Activated T-helper 1 cell treated with anti-CD3 and anti-CD28 coated beads, Interleukin-12 subunit alpha, Interleukin-12 subunit beta, Interleukin-2, Interleukin-4 antibody, amounts not matched to agents 30 ng/mL and 10 ng/mL and 1 ng/mL, durations not matched to agents 14 hours and 24 hours and 36 hours (primary cell): ENCODE data around the gene XIAP. TPM values are rescaled to one million over a fixed set of nuclear protein-coding genes. Genes with fewer than 3 reads are reported as not detected.
A peak's percentile ranks its signal among the peaks of the same experiment; 100 is the strongest.
"Not testable (repeated sequence)": the region's sequence is repeated elsewhere in the genome, so short reads cannot be mapped to it uniquely, and the experiment has no call there.

Experiments
- DNase-seq: peaks from one replicate; pipeline ENCODE4 v3.0.0; 2021; ENCODE audit warnings: low spot score
- H3K27ac Mint-ChIP-seq: one replicate; pipeline ENCODE4 v1.8.0; 2021; ENCODE audit warnings: mild to moderate bottlenecking, mixed read lengths
- H3K27me3 Mint-ChIP-seq: one replicate; pipeline ENCODE4 v1.8.0; 2022; ENCODE audit warnings: mild to moderate bottlenecking, moderate library complexity, mixed read lengths; ENCODE audit not compliant: insufficient read depth
- H3K36me3 Mint-ChIP-seq: one replicate; pipeline ENCODE4 v1.8.0; 2021; ENCODE audit warnings: low read depth, mixed read lengths
- H3K4me1 Mint-ChIP-seq: one replicate; pipeline ENCODE4 v1.8.0; 2021; ENCODE audit warnings: low read depth, mixed read lengths
- H3K4me3 Mint-ChIP-seq: one replicate; pipeline ENCODE4 v1.8.0; 2021; ENCODE audit warnings: mild to moderate bottlenecking, moderate library complexity, mixed read lengths
- H3K9me3 Mint-ChIP-seq: one replicate; pipeline ENCODE4 v1.8.0; 2021; ENCODE audit warnings: mixed read lengths
- intact Hi-C: fragments of 100-400 bp; cut with micrococcal nuclease; formaldehyde crosslinking; loops from one replicate; pipeline ENCODE4 v1.15.1; 2024
- total RNA-seq: library from RNA; stranded (reverse); gene quantifications from 2 replicates; pipeline ENCODE4 v1.2.3, GENCODE V29; 2022

XIAP gene
- total RNA-seq, 1 donor from 2014 or later, result 39.1 TPM

GRCh38 chrX:123847056-123847455, 12.8 kb upstream of the XIAP start:
- H3K36me3 Mint-ChIP-seq, result no peaks in the 10 kb centered on the region

GRCh38 chrX:123849096-123849495, 10.8 kb upstream of the XIAP start:
- DNase-seq, result no peak
- Mint-ChIP-seq H3K4me1 (peaks cover 3% of the 10 kb centered on the region), H3K27me3 (no peaks in the 10 kb centered on the region), H3K36me3 (no peaks in the 10 kb centered on the region), H3K27ac (no peak overlapping the region), H3K4me3 (no peak overlapping the region), H3K9me3 (no peaks in the 10 kb centered on the region)
- intact Hi-C loops, result no loop called here

More at GRCh38 chrX:123847056-123847455, 12.8 kb upstream of the XIAP start:
- no peak overlapping the region for H3K27ac Mint-ChIP-seq
- H3K4me1 Mint-ChIP-seq, result no peaks in the 10 kb centered on the region
- no peak overlapping the region for H3K4me3 Mint-ChIP-seq
- H3K27me3 Mint-ChIP-seq, result no peaks in the 10 kb centered on the region
- no peaks in the 10 kb centered on the region for H3K9me3 Mint-ChIP-seq
- DNase-seq, result no peak
- intact Hi-C loops, result no loop called here

- DNase-seq, H3K27ac Mint-ChIP-seq, H3K4me1 Mint-ChIP-seq, H3K4me3 Mint-ChIP-seq, intact Hi-C loops, H3K36me3 Mint-ChIP-seq, H3K9me3 Mint-ChIP-seq, H3K27me3 Mint-ChIP-seq: not testable (repeated sequence)
Measured at GRCh38 chrX:123849906-123850305, 9.9 kb upstream of the XIAP start.

- H3K4me1 Mint-ChIP-seq, result peaks cover 7% of the 10 kb centered on the region
- no peak overlapping the region for H3K27ac Mint-ChIP-seq
- H3K9me3 Mint-ChIP-seq, result no peaks in the 10 kb centered on the region
- H3K36me3 Mint-ChIP-seq, result no peaks in the 10 kb centered on the region
- H3K27me3 Mint-ChIP-seq, result no peaks in the 10 kb centered on the region
- intact Hi-C loops, result no loop called here
- H3K4me3 Mint-ChIP-seq, result no peak overlapping the region
- no peak for DNase-seq
Measured at GRCh38 chrX:123851079-123851478, 8.8 kb upstream of the XIAP start.

GRCh38 chrX:123854329-123854728, 5.5 kb upstream of the XIAP start:
- Mint-ChIP-seq H3K27ac (peak overlapping the region; percentile 70), H3K4me1 (peaks cover 16% of the 10 kb centered on the region), H3K4me3 (no peak overlapping the region), H3K27me3 (no peaks in the 10 kb centered on the region), H3K9me3 (no peaks in the 10 kb centered on the region), H3K36me3 (peaks cover 2% of the 10 kb centered on the region)
- intact Hi-C loops, result no loop called here
- DNase-seq, result no peak

GRCh38 chrX:123859409-123859845, 426 bp upstream of the XIAP start:
- peaks cover 7% of the 10 kb centered on the region for H3K36me3 Mint-ChIP-seq

GRCh38 chrX:123860983-123861382, 1.1 kb downstream of the XIAP start:
- DNase-seq, result no peak
- intact Hi-C loops, result loop anchor here (1.0 to 10.0 kb wide), 6 partner anchors 8 to 484 kb away; partner anchors contain the start of gene SH2D1A
- Mint-ChIP-seq H3K27ac (peak overlapping the region; percentile 90), H3K9me3 (no peaks in the 10 kb centered on the region), H3K27me3 (no peaks in the 10 kb centered on the region), H3K4me1 (peaks cover 17% of the 10 kb centered on the region), H3K4me3 (peak overlapping the region; percentile 89), H3K36me3 (peaks cover 9% of the 10 kb centered on the region)

More at GRCh38 chrX:123859409-123859845, 426 bp upstream of the XIAP start:
- H3K27me3 Mint-ChIP-seq, result no peaks in the 10 kb centered on the region
- H3K9me3 Mint-ChIP-seq, result no peaks in the 10 kb centered on the region
- H3K4me1 Mint-ChIP-seq, result peaks cover 17% of the 10 kb centered on the region
- peak overlapping the region; percentile 90 for H3K27ac Mint-ChIP-seq
- peak overlapping the region; percentile 89 for H3K4me3 Mint-ChIP-seq
- no peak for DNase-seq
- intact Hi-C loops, result loop anchor here (1.0 kb wide), 1 partner anchor 23 kb away; no protein-coding TSS in a partner anchor

- no peaks in the 10 kb centered on the region for H3K27me3 Mint-ChIP-seq
- H3K36me3 Mint-ChIP-seq, result peaks cover 4% of the 10 kb centered on the region
- intact Hi-C loops, result loop anchor here (1.0 to 10.0 kb wide), 2 partner anchors 8 to 475 kb away; partner anchors contain the start of gene SH2D1A
- no peak for DNase-seq
- peak overlapping the region; percentile 34 for H3K27ac Mint-ChIP-seq
- H3K4me1 Mint-ChIP-seq, result peaks cover 3% of the 10 kb centered on the region
- no peak overlapping the region for H3K4me3 Mint-ChIP-seq
- H3K9me3 Mint-ChIP-seq, result no peaks in the 10 kb centered on the region
Measured at GRCh38 chrX:123869488-123869887, 9.6 kb downstream of the XIAP start.

- intact Hi-C loops, result no loop called here
- no peak overlapping the region for H3K4me3 Mint-ChIP-seq
- peak overlapping the region; percentile 58 for H3K27ac Mint-ChIP-seq
- H3K9me3 Mint-ChIP-seq, result no peaks in the 10 kb centered on the region
- peaks cover 2% of the 10 kb centered on the region for H3K36me3 Mint-ChIP-seq
- no peaks in the 10 kb centered on the region for H3K27me3 Mint-ChIP-seq
- peaks cover 3% of the 10 kb centered on the region for H3K4me1 Mint-ChIP-seq
- no peak for DNase-seq
Measured at GRCh38 chrX:123871309-123871708, 11.5 kb downstream of the XIAP start.

- Mint-ChIP-seq H3K36me3 (peaks cover 2% of the 10 kb centered on the region), H3K4me1 (peaks cover 11% of the 10 kb centered on the region), H3K9me3 (no peaks in the 10 kb centered on the region), H3K4me3 (no peak overlapping the region), H3K27me3 (no peaks in the 10 kb centered on the region), H3K27ac (no peak overlapping the region)
- no peak for DNase-seq
- intact Hi-C loops, result no loop called here
Measured at GRCh38 chrX:123873956-123874355, 14.1 kb downstream of the XIAP start.

- DNase-seq, result no peak
- Mint-ChIP-seq H3K4me3 (no peak overlapping the region), H3K27me3 (no peaks in the 10 kb centered on the region), H3K36me3 (peaks cover 7% of the 10 kb centered on the region), H3K4me1 (peaks cover 18% of the 10 kb centered on the region), H3K9me3 (no peaks in the 10 kb centered on the region), H3K27ac (no peak overlapping the region)
- intact Hi-C loops, result loop anchor here (5.0 kb wide), 1 partner anchor 86 kb away; the partner anchor contains the start of gene STAG2
Measured at GRCh38 chrX:123876177-123876576, 16.3 kb downstream of the XIAP start.

- H3K36me3 Mint-ChIP-seq, result peaks cover 9% of the 10 kb centered on the region
- no peak overlapping the region for H3K27ac Mint-ChIP-seq
- intact Hi-C loops, result loop anchor here (5.0 kb wide), 1 partner anchor 85 kb away; the partner anchor contains the start of gene STAG2
- no peaks in the 10 kb centered on the region for H3K27me3 Mint-ChIP-seq
- H3K9me3 Mint-ChIP-seq, result no peaks in the 10 kb centered on the region
- no peak for DNase-seq
- no peak overlapping the region for H3K4me3 Mint-ChIP-seq
- peaks cover 20% of the 10 kb centered on the region for H3K4me1 Mint-ChIP-seq
Measured at GRCh38 chrX:123876844-123877243, 17.0 kb downstream of the XIAP start.

GRCh38 chrX:123878252-123878721, 18.4 kb downstream of the XIAP start:
- Mint-ChIP-seq H3K27me3 (no peaks in the 10 kb centered on the region), H3K36me3 (peaks cover 7% of the 10 kb centered on the region), H3K9me3 (no peaks in the 10 kb centered on the region), H3K4me1 (peaks cover 20% of the 10 kb centered on the region), H3K4me3 (peak overlapping the region; percentile 37), H3K27ac (peak overlapping the region; percentile 71)
- intact Hi-C loops, result loop anchor here (2.0 to 5.0 kb wide), 2 partner anchors 17 to 84 kb away; partner anchors contain the start of genes STAG2 and XIAP
- no peak for DNase-seq
